ENCODE measurements around the gene BEST1.

DNA sequence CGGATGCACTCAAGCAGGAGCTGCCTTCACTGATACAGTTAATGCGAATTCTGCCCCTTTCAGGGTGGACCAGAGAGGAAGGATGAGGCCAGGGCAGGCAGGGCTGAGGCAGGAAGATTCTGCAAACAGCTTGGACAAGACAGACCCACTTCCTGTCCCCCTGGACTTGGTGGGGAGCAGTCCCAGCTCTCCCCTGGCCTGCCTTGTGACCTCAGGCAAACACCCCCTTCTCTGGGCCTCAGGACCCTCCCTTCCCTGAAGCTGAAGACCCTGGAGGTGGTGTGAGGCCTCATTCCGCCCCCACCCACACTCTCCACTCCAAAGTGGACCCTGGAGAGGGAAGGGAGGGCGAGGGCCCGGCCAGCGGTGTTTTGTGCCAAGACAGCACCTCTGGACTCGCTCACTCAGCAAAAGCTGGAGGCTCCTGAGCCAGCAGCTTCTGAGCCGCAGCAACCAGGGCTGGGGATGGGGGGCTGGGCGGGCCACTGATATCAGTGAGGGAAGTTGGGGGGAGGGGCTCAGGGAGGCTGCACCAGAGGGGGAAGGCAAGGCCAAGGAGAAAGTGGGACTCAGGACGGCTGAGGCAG is 41.3 kb upstream of the BEST1 start:
- no peak for TF ChIP-seq POLR2A (IDR thresholded peaks at IDR 0.05; ENCODE audit: extremely low read depth, insufficient read length)
- TF ChIP-seq, protein P1, sequence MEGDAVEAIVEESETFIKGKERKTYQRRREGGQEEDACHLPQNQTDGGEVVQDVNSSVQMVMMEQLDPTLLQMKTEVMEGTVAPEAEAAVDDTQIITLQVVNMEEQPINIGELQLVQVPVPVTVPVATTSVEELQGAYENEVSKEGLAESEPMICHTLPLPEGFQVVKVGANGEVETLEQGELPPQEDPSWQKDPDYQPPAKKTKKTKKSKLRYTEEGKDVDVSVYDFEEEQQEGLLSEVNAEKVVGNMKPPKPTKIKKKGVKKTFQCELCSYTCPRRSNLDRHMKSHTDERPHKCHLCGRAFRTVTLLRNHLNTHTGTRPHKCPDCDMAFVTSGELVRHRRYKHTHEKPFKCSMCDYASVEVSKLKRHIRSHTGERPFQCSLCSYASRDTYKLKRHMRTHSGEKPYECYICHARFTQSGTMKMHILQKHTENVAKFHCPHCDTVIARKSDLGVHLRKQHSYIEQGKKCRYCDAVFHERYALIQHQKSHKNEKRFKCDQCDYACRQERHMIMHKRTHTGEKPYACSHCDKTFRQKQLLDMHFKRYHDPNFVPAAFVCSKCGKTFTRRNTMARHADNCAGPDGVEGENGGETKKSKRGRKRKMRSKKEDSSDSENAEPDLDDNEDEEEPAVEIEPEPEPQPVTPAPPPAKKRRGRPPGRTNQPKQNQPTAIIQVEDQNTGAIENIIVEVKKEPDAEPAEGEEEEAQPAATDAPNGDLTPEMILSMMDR (IDR thresholded peaks at IDR 0.05; ENCODE audit: low read depth, low read length) = no peak
- TF ChIP-seq, protein P2, sequence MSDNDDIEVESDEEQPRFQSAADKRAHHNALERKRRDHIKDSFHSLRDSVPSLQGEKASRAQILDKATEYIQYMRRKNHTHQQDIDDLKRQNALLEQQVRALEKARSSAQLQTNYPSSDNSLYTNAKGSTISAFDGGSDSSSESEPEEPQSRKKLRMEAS (IDR thresholded peaks at IDR 0.05; ENCODE audit: low read depth, low read length) = no peak

Measured in NB4 (cell line).